HG03175 (cell line): ENCODE measurements around the gene TRABD2B.

Source experiments
- ATAC-seq: cut with Tn5 transposase; IDR thresholded peaks from one replicate; pipeline ENCODE4 v1.9.1; 2021; ENCODE audit warnings: mild to moderate bottlenecking, moderate library complexity; ENCODE audit not compliant: unreplicated experiment

Gene TRABD2B

DNA sequence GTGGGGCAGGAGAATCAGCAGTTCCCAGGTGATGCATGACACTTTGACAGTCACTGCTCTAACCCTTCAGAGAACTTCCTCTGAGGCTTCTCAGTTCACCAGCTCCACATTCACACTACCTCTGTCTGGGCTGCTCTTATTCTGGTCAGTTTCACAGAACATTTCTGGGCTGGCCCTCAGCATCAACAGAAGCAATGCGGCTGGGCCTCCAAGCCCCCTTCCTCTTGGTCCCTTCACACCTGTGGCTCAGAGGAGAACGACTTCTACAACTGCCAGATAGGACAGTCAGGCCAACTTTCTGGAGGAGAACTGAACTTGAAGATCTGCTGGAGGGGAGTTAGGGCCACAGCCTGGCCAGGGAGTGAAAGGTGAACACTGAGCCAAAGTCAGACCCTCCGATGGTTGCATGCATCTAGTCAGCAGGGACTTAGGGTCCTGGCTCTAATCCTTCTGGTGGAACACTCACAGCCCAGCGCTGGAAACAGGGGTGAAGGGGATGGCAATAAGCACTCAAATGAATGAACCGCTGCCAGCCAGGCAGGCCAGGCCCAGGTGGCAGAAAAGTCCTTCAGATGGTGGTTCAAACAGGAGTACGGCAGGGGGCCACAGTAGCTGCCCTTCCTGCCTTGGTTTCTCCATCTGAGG is 285.2 kb downstream of the TRABD2B start:
- no peak for ATAC-seq

DNA sequence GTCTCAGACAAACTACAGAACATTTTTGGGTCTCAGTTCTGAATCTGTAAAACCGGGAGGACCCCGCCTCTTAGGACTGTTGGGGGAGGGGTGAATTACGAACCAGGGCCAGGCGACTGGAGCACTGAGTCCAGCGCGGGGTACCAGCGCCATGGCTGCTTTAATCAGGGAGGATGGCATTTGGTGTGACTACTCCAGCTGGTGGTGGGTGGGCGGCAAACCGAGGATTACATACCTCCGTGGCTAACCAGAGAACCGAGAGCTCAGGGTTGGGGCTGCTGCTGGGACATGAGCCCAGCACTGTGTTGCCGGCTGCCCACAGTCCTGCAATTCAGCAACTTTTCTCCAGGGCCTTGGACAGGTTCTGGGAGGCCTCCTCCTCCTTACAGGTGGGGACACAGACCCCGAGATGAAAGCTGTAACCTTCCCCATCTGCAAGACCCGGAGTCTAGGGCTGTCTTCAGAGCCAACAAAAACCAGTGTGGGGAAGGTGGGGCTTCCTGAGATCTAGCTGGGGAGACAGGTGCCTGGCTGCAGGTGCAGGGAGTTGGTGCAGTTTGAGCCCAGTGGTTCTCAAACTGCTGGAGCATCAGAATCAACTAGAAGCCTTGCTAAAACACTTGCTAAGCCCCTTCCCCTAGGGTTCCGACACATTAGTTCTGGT is 285.9 kb downstream of the TRABD2B start:
- no peak for ATAC-seq
